GM21576 (cell line): ENCODE results near the gene IL23R.
"Not testable (repeated sequence)": the region's sequence is repeated elsewhere in the genome, so short reads cannot be mapped to it uniquely, and the experiment has no call there.

ENCODE experiments used
- ATAC-seq: cut with Tn5 transposase; IDR thresholded peaks from one replicate; pipeline ENCODE4 v1.9.1; 2021; ENCODE audit warnings: mild to moderate bottlenecking, moderate library complexity; ENCODE audit not compliant: unreplicated experiment

The IL23R gene, protein sequence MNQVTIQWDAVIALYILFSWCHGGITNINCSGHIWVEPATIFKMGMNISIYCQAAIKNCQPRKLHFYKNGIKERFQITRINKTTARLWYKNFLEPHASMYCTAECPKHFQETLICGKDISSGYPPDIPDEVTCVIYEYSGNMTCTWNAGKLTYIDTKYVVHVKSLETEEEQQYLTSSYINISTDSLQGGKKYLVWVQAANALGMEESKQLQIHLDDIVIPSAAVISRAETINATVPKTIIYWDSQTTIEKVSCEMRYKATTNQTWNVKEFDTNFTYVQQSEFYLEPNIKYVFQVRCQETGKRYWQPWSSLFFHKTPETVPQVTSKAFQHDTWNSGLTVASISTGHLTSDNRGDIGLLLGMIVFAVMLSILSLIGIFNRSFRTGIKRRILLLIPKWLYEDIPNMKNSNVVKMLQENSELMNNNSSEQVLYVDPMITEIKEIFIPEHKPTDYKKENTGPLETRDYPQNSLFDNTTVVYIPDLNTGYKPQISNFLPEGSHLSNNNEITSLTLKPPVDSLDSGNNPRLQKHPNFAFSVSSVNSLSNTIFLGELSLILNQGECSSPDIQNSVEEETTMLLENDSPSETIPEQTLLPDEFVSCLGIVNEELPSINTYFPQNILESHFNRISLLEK

GRCh38 chr1:67166196-67166595, at the start of gene IL23R:
IL23R (plus strand) TSS chr1:67166454; CDS start chr1:67168121, 1,667 bp downstream.
- ATAC-seq, result peak; percentile 91

- no peak for ATAC-seq
These were observed 48.1 kb upstream of the IL23R start for GRCh38 chr1:67118191-67118590.

- no peak for ATAC-seq
These were observed 47.6 kb upstream of the IL23R start for GRCh38 chr1:67118646-67119045.

- no peak for ATAC-seq
These were observed 45.2 kb upstream of the IL23R start for GRCh38 chr1:67120855-67121619.

DNA sequence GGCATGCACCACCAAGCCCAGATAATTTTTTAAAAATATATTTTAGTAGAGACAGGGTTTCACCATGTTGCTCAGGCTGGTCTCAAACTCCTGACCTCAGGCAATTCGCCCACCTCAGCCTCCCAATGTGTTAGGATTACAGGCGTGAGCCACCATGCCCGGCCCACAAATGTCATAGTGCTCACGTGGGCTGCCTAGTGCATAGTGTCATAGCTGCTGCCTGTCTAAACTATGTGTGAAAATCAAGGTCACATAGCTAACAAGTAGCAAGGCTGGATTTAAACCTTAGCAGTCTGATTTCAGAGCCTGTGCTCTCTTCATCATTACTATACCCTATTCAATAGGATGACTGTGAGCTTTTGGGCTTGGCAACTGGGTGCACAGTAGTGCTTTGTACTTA, 41.8 kb upstream of the IL23R start:
- no peak for ATAC-seq

GRCh38 chr1:67126111-67126746, 40.0 kb upstream of the IL23R start:
- no peak for ATAC-seq

- ATAC-seq, result no peak
These were observed 39.3 kb upstream of the IL23R start for GRCh38 chr1:67126974-67127373.

DNA sequence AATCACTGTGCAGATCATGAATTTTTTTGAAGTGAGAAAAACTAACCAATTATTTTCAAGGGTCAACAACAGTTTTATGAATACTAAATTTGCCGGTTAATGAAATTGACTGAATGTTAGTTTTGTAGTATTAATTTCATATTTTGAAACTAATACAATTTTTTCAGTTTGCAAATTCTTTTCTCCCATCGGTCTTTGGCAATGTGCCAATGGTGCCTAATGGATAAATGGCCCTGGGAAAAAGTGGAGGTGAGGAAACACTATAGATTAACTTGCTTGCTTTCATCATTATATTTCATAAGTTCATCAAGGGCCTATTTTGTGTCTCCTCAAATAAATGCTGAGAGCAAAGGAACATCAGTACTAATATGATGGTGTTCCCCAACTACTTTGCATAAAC, 35.6 kb upstream of the IL23R start:
- ATAC-seq, result no peak

GRCh38 chr1:67133177-67133576, 33.1 kb upstream of the IL23R start:
- ATAC-seq, result no peak

GRCh38 chr1:67134695-67135094, 31.6 kb upstream of the IL23R start, which contains the start of gene C1orf141:
C1orf141 (minus strand) TSS chr1:67134970; CDS start chr1:67127240, 7,730 bp downstream.
- ATAC-seq, result no peak

- ATAC-seq, result no peak
These were observed 30.9 kb upstream of the IL23R start for GRCh38 chr1:67135354-67135753.

DNA sequence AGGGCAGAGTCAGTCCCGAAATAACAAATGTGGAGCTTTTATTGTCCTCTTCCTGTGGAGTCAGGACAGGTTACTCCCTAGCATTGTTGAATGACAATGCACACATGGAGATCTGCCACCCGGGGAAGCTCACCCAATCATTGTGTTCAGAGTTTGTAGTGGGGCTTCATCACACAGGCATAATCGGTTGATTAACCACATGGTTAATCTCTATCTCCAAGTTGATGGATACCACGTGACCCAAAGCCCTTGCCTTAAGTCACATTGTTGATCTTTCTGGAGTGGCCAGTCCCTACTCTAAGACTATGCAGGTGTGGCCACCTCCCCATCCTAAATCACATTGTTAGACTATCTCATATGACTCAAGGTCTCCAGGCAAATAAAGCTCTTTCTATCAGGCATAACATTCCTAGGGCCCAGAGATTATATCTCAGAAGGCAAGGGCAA, 28.9 kb upstream of the IL23R start:
- ATAC-seq, result no peak

DNA sequence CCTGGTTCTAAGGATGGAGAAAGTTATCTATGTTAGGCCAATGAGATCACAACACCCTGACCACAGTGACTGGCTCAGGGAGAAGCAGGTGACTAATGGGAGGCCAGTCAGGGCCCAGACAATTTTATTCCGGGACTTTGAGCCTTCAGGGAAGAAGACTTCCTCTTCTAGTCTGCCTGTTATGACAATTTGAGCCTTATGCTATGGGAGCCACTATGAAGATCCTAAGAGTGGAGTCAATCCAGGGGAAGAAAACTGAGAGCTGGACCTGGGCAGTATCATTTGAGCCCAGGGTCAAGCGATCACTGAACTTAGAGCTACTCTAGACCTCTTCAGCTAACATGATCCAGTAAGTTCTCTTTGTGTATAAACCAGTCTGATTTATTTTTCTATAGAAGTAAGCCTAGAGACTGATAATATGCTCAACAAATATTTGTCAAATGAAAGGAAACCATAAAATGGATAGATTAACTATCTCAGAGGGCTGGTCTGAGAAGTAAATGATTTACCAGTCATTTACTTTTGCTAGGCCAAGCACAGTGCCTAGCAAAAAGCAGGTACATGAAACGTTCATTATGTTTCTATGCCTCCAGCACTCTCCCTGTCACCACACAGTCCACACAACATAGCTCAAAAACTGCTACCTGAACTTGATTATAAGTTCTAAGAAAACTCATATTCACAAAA, 27.3 kb upstream of the IL23R start:
- ATAC-seq, result no peak

- ATAC-seq, result no peak
These were observed 25.8 kb upstream of the IL23R start for GRCh38 chr1:67140460-67140859.

DNA sequence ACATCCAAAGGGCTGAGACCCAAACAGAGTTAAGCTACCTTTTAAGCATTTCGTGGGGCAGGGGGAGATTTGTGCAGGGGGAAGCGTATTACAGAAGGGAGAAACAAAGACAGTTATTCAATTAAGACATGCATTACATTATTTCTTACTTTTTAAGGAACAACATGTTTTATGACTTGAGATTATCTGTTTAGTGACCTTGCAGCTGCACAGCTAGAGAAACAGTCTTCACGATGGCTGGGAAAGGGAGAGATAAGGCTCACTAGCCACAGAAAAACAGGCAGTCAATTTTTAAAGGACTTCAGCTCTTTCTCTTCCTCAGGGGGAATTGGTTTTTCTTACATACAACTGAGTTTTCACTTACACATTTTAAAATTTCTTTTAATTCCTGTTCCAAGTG, 24.4 kb upstream of the IL23R start:
- ATAC-seq, result not testable (repeated sequence)

DNA sequence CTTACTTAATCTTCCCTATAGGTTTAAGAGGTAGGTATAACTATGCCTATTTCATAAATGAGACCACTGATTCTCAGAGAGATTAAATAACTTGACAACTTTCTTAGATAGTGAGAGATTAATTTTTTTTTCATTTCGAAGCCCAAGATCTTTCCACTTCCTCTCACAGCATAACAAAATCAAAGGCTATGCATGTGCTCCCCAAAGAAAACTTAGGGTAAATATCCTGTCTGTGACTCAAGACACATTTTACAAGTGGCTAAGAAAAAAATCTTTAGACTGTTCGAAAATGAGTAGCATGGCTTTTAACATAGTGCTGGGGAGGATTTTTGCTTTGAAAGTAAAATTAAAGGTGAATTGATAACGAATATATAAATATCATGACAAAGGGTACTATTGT, 23.3 kb upstream of the IL23R start:
- no peak for ATAC-seq

- no peak for ATAC-seq
These were observed 22.3 kb upstream of the IL23R start for GRCh38 chr1:67143966-67144365.

DNA sequence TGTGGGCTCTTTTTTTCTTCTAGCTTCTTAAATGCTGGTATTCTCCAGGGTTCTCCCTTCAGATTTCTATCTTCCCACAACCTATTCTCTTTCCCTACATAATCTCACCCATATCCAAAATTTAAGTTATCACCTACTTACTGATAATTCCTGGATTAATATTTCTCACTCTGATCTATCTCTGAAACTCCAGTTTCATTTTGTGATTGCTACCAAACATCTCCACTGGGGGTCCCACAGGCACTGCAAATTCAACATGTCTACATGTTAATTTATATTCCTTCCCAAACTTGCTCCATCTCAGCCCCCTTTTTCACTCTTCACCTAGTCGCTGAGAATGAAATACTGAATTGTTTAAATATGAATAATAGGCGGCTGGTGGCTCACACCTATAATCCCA, 21.6 kb upstream of the IL23R start:
- no peak for ATAC-seq

- ATAC-seq, result no peak
These were observed 20.2 kb upstream of the IL23R start for GRCh38 chr1:67146101-67146500.

DNA sequence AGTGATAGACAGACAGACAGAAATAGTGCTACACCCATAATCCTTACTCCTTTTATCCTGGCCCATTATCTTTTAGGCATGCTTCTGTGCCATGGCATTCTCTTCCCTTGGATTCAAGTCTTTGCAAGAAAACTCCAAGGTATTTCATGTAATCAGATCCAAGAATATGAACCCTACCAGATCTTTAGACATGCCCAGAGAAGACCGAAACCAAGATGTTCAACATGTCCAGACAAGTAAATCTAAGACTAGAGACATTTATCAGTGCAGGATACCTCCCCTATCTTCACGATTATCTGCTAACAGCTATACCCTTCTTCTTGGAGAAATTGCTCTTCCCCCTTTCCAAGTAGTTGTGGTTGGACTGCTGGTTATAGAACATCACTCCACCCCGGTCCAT, 19.7 kb upstream of the IL23R start:
- no peak for ATAC-seq
